ENCODE results near the gene MDN1.

- TF ChIP-seq POLR2AphosphoS5 (IDR thresholded peaks at IDR 0.05) (no peak), CTCF (IDR thresholded peaks at IDR 0.05 in 8 of 11, conservative IDR thresholded peaks at IDR 0.05 in 3 of 11) (no peak), POLR2A (IDR thresholded peaks at IDR 0.05) (no peak)
Measured at GRCh38 chr6:89623749-89624148, 195.8 kb downstream of the MDN1 start.
